B cell (primary cell): ENCODE measurements around the gene PTPMT1.

ENCODE experiments used
- CTCF ChIP-seq: fragments of 200-600 bp; IDR thresholded peaks from one replicate; pipeline ENCODE4 v1.8.0; 2022; ENCODE audit warnings: antibody characterized with exemption, mild to moderate bottlenecking
- EZH2 ChIP-seq: IDR thresholded peaks from 2 replicates; pipeline ENCODE4 v1.6.1; 2012; ENCODE audit warnings: borderline replicate concordance, low read depth, mild to moderate bottlenecking, moderate library complexity, low read length; ENCODE audit not compliant: insufficient read depth, poor library complexity, severe bottlenecking

- TF ChIP-seq CTCF: no peak
- TF ChIP-seq EZH2: no peak
Observed at GRCh38 chr11:47589977-47590861, 24.8 kb downstream of the PTPMT1 start.
